Upper lobe of left lung (tissue), 6 donors: ENCODE data around the gene TMEM239. TPM values are rescaled to one million over a fixed set of nuclear protein-coding genes. Genes with fewer than 3 reads are reported as not detected.

ENCODE experiments used
- ATAC-seq, 2 donors: fragments of 200-7000 bp; cut with Tn5 transposase; one replicate each; pipeline ENCODE4 v1.9.1; 2022; ENCODE audit warnings: mild to moderate bottlenecking in 2 of 2, moderate library complexity in 2 of 2; ENCODE audit not compliant: low FRiP score in 2 of 2
- DNase-seq, 2 donors: peaks; one replicate each; pipeline ENCODE4 v3.0.0-alpha.2; 2019 to 2020
- H3K27ac ChIP-seq, 4 donors: fragments of 200-600 bp; sonication (generic); one replicate each; pipeline ENCODE4 v1.5.1; 2016 to 2019
- H3K27me3 ChIP-seq, 4 donors: fragments of 200-600 bp; sonication (generic); one replicate each; pipeline ENCODE4 v1.5.1; 2017 to 2019
- H3K36me3 ChIP-seq, 4 donors: fragments of 200-600 bp; sonication (generic); one replicate each; pipeline ENCODE4 v1.5.1; 2016 to 2019
- H3K4me1 ChIP-seq, 4 donors: fragments of 200-600 bp; sonication (generic); one replicate each; pipeline ENCODE4 v1.5.1; 2018 to 2019
- H3K4me3 ChIP-seq, 4 donors: fragments of 200-600 bp; sonication (generic); one replicate each; pipeline ENCODE4 v1.5.1; 2017 to 2019; ENCODE audit warnings: mild to moderate bottlenecking in 2 of 4, moderate library complexity in 1 of 4
- H3K9me3 ChIP-seq, 4 donors: fragments of 200-600 bp; sonication (generic); one replicate each; pipeline ENCODE4 v1.5.1; 2018 to 2019
- CTCF ChIP-seq, 6 experiments: fragments of 450-650 bp in 4 of 6; fragments of 200-600 bp in 2 of 6; sonication (generic) in 2 of 6; IDR thresholded peaks; one replicate each; pipeline ENCODE4 v1.5.1; 2016 to 2019; ENCODE audit warnings: antibody characterized with exemption in 6 of 6
- EP300 ChIP-seq, 4 donors: sonication (generic); formaldehyde crosslinking; IDR thresholded peaks; one replicate each; pipeline ENCODE4 v1.5.1; 2017; ENCODE audit warnings: antibody characterized with exemption in 4 of 4, control low read depth in 2 of 4
- POLR2A ChIP-seq, 4 donors: fragments of 450-650 bp; IDR thresholded peaks; one replicate each; pipeline ENCODE4 v1.5.1; 2016 to 2017; ENCODE audit warnings: antibody characterized with exemption in 4 of 4, mild to moderate bottlenecking in 2 of 4
- POLR2AphosphoS5 ChIP-seq, 2 donors: sonication (generic); formaldehyde crosslinking; IDR thresholded peaks; one replicate each; pipeline ENCODE4 v1.5.1; 2017; ENCODE audit warnings: antibody characterized with exemption in 2 of 2
- WGBS, 2 donors: methylation state at CpG; one replicate each; pipeline ENCODE4 v1.1.5; 2017 to 2018; 5-methylcytosine and 5-hydroxymethylcytosine counted together
- total RNA-seq, 6 donors: library from RNA; depleted of rRNA in 4 of 6; stranded (reverse); fragments of >200 nt in 4 of 6; gene quantifications; one replicate each; pipeline versions ENCODE4 v1.1.0 to v1.2.1, GENCODE V29; 2016 to 2021
- donor health status: DM: no; HTN: no; CAD: no; lungs with moderate emphysema.
- donor health status: DM: no; HTN: yes; CAD: no; lungs with severe emphysema.

TMEM239 gene
- total RNA-seq, 6 donors from 2014 or later: not detected

- H3K4me3 ChIP-seq: no peak overlapping the region
- H3K27me3 ChIP-seq: no peaks in the 10 kb centered on the region
- ATAC-seq: no peak
- WGBS, 2 donors: 92 to 96% methylated on average over 14 of the region's 14 CpGs
- DNase-seq: no peak
- H3K36me3 ChIP-seq: peaks cover 0 to 17% (median 3%) of the 10 kb centered on the region in 4 donors
- no peak overlapping the region for H3K27ac ChIP-seq
- peaks cover 5 to 10% (median 6%) of the 10 kb centered on the region in 4 donors for H3K4me1 ChIP-seq
- TF ChIP-seq POLR2A (IDR thresholded peaks at IDR 0.05) (no peak), POLR2AphosphoS5 (IDR thresholded peaks at IDR 0.05) (no peak), CTCF (IDR thresholded peaks at IDR 0.05) (no peak), EP300 (IDR thresholded peaks at IDR 0.05) (no peak)
- H3K9me3 ChIP-seq: no peaks in the 10 kb centered on the region
Observed at GRCh38 chr20:2834401-2835110, 18.4 kb downstream of the TMEM239 start.

- no peak overlapping the region for H3K4me3 ChIP-seq
- H3K27ac ChIP-seq: no peak overlapping the region
- DNase-seq (peak in 1 of 2 donors; percentile 34), ATAC-seq (no peak)
- TF ChIP-seq POLR2AphosphoS5 (IDR thresholded peaks at IDR 0.05) (no peak), POLR2A (IDR thresholded peaks at IDR 0.05) (no peak), EP300 (IDR thresholded peaks at IDR 0.05) (no peak), CTCF (IDR thresholded peaks at IDR 0.05) (no peak)
- H3K9me3 ChIP-seq: no peaks in the 10 kb centered on the region
- no peaks in the 10 kb centered on the region for H3K27me3 ChIP-seq
- WGBS, 2 donors: 86 to 94% methylated on average over 3 to 6 of the region's 6 CpGs
- H3K36me3 ChIP-seq: peaks cover 0 to 17% (median 3%) of the 10 kb centered on the region in 4 donors
- H3K4me1 ChIP-seq: peaks cover 11 to 17% (median 13%) of the 10 kb centered on the region in 4 donors
Observed at GRCh38 chr20:2835331-2835796, 19.2 kb downstream of the TMEM239 start.

- Histone ChIP-seq H3K36me3 (peaks cover 0 to 17% (median 3%) of the 10 kb centered on the region in 4 donors), H3K9me3 (no peaks in the 10 kb centered on the region), H3K27ac (no peak overlapping the region), H3K4me3 (no peak overlapping the region), H3K4me1 (peaks cover 11 to 17% (median 13%) of the 10 kb centered on the region in 4 donors), H3K27me3 (no peaks in the 10 kb centered on the region)
- ATAC-seq (no peak), DNase-seq (no peak)
- 86 to 91% methylated on average over 5 of the region's 5 CpGs for WGBS, 2 donors
- TF ChIP-seq EP300 (IDR thresholded peaks at IDR 0.05) (no peak), POLR2AphosphoS5 (IDR thresholded peaks at IDR 0.05) (no peak), POLR2A (IDR thresholded peaks at IDR 0.05) (no peak), CTCF (IDR thresholded peaks at IDR 0.05) (no peak)
Observed at GRCh38 chr20:2836035-2836434, 19.9 kb downstream of the TMEM239 start.

GRCh38 chr20:2837221-2837960 lies 21.2 kb downstream of the TMEM239 start:
- H3K27me3 ChIP-seq: no peaks in the 10 kb centered on the region
- TF ChIP-seq POLR2A (IDR thresholded peaks at IDR 0.05) (no peak), POLR2AphosphoS5 (IDR thresholded peaks at IDR 0.05) (no peak), EP300 (IDR thresholded peaks at IDR 0.05) (no peak), CTCF (IDR thresholded peaks at IDR 0.05) (no peak)

More at GRCh38 chr20:2837221-2837960, 21.2 kb downstream of the TMEM239 start:
- peaks cover 15 to 30% (median 19%) of the 10 kb centered on the region in 4 donors for H3K4me1 ChIP-seq
- no peak for ATAC-seq
- DNase-seq: no peak
- no peaks in the 10 kb centered on the region for H3K9me3 ChIP-seq
- H3K36me3 ChIP-seq: peaks cover 0 to 17% (median 3%) of the 10 kb centered on the region in 4 donors
- no peak overlapping the region for H3K4me3 ChIP-seq
- 93 to 96% methylated on average over 6 of the region's 6 CpGs for WGBS, 2 donors
- no peak overlapping the region for H3K27ac ChIP-seq
